Activated B cell treated with CpG ODN at 0.5 μM for 24 hours (primary cell): ENCODE data around the gene PMS1. TPM values are rescaled to one million over a fixed set of nuclear protein-coding genes. Genes with fewer than 3 reads are reported as not detected.

Source experiments
- ATAC-seq: fragments of 200-7000 bp; cut with Tn5 transposase; one replicate; pipeline ENCODE4 v1.10.0; 2021; ENCODE audit warnings: low read depth, mild to moderate bottlenecking, moderate library complexity
- CTCF ChIA-PET: fragments of 350-600 bp; sonication (Branson Sonifier 250); formaldehyde crosslinking; loops from one replicate; lab custom pipeline; 2021; ENCODE audit warnings: antibody characterized with exemption; lab: Charles Lee
- POLR2A ChIA-PET: fragments of 350-600 bp; sonication (Branson Sonifier 250); formaldehyde crosslinking; loops from one replicate; lab custom pipeline; 2021; ENCODE audit warnings: antibody characterized with exemption; lab: Charles Lee
- DNase-seq: peaks from one replicate; pipeline ENCODE4 v3.0.0; 2022
- H3K27ac Mint-ChIP-seq: one replicate; pipeline ENCODE4 v1.8.0; 2020; ENCODE audit warnings: mixed read lengths
- H3K27me3 Mint-ChIP-seq: one replicate; pipeline ENCODE4 v1.8.0; 2021; ENCODE audit warnings: mixed read lengths
- H3K36me3 Mint-ChIP-seq: one replicate; pipeline ENCODE4 v1.8.0; 2021; ENCODE audit warnings: low read depth, mixed read lengths
- H3K4me1 Mint-ChIP-seq: one replicate; pipeline ENCODE4 v1.8.0; 2021; ENCODE audit warnings: mixed read lengths
- H3K4me3 Mint-ChIP-seq: one replicate; pipeline ENCODE4 v1.8.0; 2020; ENCODE audit warnings: mild to moderate bottlenecking, mixed read lengths
- H3K9me3 Mint-ChIP-seq: one replicate; pipeline ENCODE4 v1.8.0; 2020; ENCODE audit warnings: mixed read lengths
- CTCF ChIP-seq: fragments of 200-600 bp; IDR thresholded peaks from one replicate; pipeline ENCODE4 v1.8.0; 2022; ENCODE audit warnings: antibody characterized with exemption, mild to moderate bottlenecking
- intact Hi-C: fragments of 100-400 bp; cut with micrococcal nuclease; formaldehyde crosslinking; loops from one replicate; pipeline ENCODE4 v1.15.1; 2024
- total RNA-seq: library from RNA; stranded (reverse); gene quantifications from 2 replicates; pipeline ENCODE4 v1.2.3, GENCODE V29; 2022

The PMS1 gene
- total RNA-seq, 1 donor from 2014 or later: 39.0 TPM

DNA sequence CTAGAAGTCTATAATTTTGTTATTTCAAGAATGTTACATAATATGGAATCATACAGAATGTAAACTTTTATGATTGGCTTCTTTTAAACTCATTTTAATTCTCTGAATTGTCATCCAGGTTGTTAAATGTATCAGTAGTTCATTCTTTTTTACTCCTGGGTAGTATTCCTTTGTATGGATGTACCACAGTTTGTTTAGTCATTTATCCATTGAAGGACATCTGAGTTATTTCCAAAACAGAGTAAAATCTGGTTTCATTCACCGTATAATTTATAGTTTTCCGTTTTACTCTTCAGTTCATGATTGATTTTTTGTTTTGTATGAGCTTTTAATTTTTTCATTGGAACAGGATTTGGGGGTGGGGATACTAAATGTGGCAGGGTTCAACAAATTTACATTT is 132.4 kb downstream of the PMS1 start:
- intact Hi-C loops: no loop called here
- Mint-ChIP-seq H3K27ac (no peak overlapping the region), H3K4me1 (no peaks in the 10 kb centered on the region), H3K36me3 (no peaks in the 10 kb centered on the region), H3K9me3 (no peaks in the 10 kb centered on the region), H3K27me3 (no peaks in the 10 kb centered on the region), H3K4me3 (no peak overlapping the region)
- CTCF ChIA-PET: no interaction called here
- TF ChIP-seq CTCF: no peak
- POLR2A ChIA-PET: no interaction called here
- DNase-seq (no peak), ATAC-seq (no peak)

Other genes starting within 250 kb of the PMS1 start
- 0.12 and 0.20 TPM in 2 replicates for gene SLC40A1, start 203.7 kb upstream of the PMS1 start, total RNA-seq
- gene ASNSD1, start 123.0 kb upstream of the PMS1 start, total RNA-seq: 27.5 and 31.1 TPM in 2 replicates
- gene ANKAR, start 109.8 kb upstream of the PMS1 start, total RNA-seq: 13.1 and 14.5 TPM in 2 replicates
- gene OSGEPL1, start 21.7 kb upstream of the PMS1 start, total RNA-seq: 10.6 and 12.3 TPM in 2 replicates
- gene ORMDL1, start 111 bp upstream of the PMS1 start, total RNA-seq: 80.5 and 92.6 TPM in 2 replicates